ENCODE data around the gene MBL2.

The MBL2 gene

GRCh38 chr10:52772623-52773022 lies at the start of gene MBL2:
Gene MBL2 (minus strand): TSS chr10:52772784. CDS start chr10:52771635, 1,149 bp downstream.
- DNase-seq = no peak

DNA sequence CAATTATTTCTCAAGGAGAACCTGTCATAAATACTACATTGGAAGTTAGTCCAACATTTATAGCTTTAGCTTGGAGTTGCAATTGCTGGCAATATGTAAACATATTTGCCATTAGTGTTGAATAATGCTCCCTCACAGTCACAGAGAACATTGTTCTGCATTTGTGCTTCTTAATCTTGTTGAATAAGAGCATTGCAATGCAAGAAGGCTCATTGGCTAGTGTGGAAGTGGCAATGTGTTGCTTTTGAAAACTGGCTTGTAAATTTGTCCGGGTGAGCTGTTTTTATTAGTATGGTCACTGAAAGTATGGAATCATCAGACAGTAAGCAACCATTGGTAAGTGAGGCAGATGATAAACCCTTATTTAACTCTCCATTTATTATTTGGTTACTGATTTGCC lies 47.7 kb upstream of the MBL2 start:
- no peak for DNase-seq

- no peak for DNase-seq
These were observed 45.4 kb upstream of the MBL2 start for GRCh38 chr10:52818019-52818418.

DNA sequence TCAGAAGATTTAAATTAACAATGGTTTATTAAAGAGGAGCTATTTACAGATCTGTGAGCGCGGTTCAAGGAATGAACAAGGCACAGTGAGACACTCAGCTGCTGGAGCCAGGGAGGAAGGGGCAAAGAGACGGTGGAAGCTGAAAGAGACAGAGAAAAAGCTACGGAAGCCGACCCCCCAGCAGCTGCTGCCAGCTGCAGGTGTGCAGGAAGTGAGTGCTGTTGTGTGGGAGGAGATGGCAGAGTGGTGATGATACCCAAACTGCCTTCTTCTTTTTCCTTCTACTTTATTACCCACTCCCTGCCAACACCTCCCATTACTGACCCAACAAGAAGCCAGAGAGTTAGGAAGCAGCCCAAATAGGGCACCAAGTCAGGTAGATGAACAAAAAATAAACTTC lies 41.9 kb upstream of the MBL2 start:
- DNase-seq = no peak

GRCh38 chr10:52811776-52812175 lies 39.2 kb upstream of the MBL2 start:
- DNase-seq = no peak

- DNase-seq = no peak
These were observed 38.2 kb upstream of the MBL2 start for GRCh38 chr10:52810761-52811160.

- no peak for DNase-seq
These were observed 35.2 kb upstream of the MBL2 start for GRCh38 chr10:52807803-52808202.

DNA sequence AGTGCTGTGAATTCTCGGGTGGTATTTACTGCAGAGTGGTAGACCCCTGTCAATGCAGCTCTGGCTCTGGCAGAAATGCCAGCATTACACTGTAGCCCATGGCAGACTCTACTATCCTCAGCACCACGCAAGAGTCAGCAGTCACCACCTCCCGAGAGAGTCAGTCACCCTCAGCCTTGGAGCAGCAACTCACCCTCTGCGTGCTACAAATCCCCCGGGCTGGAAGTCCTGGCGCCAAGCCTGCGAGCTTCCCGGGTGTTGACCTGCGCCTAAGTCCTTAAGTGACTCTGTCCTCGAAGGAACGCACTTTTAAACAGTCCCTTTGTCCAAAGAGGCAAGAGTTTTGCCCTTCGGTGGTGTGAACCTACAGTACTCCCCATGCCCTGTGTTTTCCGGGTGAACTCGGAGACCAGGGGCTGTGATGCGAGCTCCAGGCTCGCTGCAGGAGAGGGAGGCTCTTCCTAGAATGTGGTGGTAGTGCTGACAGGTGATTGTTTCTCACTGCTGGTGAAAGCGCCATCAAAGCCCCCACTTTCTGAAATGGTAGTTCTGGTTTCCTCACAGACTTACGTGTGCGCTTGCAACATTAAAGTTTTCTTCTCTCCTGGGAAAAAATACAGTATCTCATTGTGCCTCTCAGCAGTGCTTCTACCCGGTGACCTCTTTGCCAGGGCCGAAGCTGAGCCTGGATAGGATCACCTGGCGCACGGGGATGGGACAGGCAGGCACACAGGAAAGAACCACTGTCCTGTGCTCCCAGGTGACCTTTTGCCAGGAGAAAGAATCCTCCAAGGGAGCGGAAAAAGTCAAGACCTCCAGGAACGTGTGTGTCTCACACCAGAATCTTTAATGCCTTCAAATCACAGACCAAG lies 33.1 kb upstream of the MBL2 start:
- DNase-seq = no peak

- no peak for DNase-seq
These were observed 29.4 kb upstream of the MBL2 start for GRCh38 chr10:52801947-52802346.

- DNase-seq = no peak
These were observed 13.5 kb upstream of the MBL2 start for GRCh38 chr10:52786098-52786497.

GRCh38 chr10:52785418-52785817 lies 12.8 kb upstream of the MBL2 start:
- no peak for DNase-seq

DNA sequence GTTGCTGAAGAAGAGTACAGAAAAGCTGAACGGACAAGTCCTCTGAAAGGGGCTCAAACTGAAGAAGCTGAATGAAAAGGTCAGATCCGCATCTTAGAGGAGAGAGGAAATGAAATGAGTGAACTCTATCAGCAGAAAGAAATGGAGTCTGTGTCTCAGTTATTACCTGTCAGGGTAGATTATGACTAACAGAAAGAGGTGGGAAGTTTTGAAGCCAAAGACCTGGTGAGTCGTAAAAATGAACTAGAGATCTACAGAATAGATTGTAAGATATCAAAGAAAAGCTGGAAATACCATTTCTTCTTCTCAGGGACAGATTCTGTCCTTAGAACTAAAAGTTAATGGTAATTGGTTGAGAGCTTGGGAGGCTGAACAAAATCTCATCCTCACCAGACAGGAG lies 11.1 kb upstream of the MBL2 start:
- DNase-seq = no peak

GRCh38 chr10:52782554-52782953 lies 10.0 kb upstream of the MBL2 start:
- DNase-seq = no peak

- no peak for DNase-seq
These were observed 8.0 kb upstream of the MBL2 start for GRCh38 chr10:52780391-52781155.

DNA sequence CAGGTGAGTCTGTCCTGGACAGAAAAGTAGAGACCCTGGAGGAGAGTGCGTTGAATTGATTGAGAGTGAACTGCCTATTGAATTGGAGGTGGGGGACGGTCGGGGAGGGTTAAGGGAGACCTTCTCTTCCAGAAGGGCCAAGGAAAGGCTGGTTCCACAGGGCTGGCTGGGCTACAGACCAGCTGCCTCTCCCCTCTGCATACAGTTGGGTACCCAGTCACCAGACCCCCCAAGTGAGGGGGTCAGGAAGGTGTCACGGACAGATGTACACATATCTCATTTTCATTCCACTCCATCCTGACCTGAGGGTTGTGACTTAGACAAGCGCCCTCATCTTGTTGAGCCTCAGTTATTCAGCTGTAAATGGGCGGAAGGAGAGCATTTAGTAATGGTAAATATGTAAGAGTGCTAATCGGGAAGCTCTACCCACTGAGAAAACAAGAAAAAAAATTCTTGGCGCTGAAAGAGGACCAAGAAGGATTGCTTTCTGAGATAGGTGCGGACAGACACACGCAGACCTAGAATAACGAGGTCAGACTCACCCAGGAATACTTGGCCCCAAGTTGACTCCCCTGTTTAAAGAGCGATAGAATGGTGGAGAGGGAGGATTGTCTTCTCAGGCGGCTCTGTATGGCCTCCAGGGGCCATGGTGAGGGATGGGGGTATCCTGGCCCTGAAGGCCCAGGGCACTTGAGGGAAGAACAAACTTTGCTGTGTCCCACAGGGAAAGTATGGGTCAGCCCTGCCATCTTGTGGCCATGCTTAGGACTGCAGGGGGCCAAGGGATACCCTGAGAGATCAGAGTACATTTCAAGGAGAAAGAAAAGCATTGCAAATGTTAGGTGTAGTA lies 7.2 kb upstream of the MBL2 start:
- DNase-seq = no peak

DNA sequence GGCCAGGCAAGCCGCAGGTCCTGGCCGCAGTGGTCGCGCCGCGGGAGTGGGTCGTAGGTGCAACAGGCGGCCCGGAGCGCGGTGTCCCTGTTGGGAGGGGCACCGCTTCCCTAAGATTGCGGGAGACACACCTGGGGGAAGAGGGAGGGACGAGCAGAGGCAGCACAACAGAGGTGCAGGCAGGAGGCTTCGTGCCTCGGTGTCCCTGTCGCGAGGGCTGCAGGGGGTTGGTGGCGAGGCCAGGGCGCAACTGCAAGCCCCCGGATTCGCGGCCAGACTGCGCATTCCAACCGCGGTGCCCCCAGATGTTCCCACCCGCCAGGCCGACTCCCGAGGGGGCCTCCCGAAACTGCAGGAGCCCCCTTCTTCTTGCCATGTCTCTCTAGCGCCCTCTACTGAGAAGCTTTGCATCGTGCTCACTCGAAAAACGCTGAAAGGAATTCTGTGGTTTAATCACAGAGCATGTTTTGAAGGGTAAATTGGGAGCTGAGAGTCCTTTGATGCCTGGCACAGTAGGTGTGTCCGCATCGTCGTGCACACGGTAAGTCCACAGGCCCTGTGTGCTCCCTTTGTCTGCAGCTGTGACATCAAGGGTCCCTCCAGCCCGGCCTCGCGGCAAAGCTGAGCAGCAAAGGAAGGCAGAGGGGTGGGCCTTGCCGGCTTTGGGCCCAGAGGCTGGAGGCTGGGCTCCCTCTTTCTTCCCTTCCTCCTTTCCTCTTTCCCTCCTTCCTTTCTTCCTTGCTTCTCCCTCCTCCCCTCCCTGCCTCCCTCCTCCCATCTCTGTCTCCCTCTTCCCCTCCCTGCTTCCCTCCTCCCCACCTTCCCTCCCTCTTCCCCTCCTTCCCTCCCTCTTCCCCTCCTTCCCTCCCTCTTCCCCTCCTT lies 6.2 kb upstream of the MBL2 start:
- no peak for DNase-seq

GRCh38 chr10:52777414-52777813 lies 4.8 kb upstream of the MBL2 start:
- DNase-seq = no peak

- no peak for DNase-seq
These were observed 3.9 kb upstream of the MBL2 start for GRCh38 chr10:52776471-52776903.

GRCh38 chr10:52775132-52775647 lies 2.6 kb upstream of the MBL2 start:
- no peak for DNase-seq

- DNase-seq = no peak
These were observed 2.1 kb upstream of the MBL2 start for GRCh38 chr10:52774600-52775106.

DNA sequence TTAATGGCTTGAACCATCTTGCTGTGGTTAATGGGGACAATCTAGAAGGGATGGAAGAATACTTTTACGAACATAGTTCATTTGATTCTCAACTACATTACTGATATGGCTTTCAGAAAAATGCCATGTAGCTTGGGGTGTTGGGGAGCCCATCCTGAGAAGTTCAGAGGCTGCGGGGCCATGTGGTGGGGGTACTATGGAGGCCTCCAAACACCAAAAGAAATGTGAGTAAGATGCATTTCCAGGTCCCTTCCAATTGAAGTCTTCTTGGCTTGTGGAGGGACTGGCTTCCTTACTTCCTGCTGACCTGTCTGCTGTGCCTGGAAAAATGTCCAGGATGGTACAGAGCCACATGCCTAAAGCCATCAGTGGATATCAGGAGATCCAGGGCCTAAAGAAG lies 1.6 kb upstream of the MBL2 start:
- DNase-seq = no peak

Measured in NCI-H2171 (cell line).